Gastroesophageal sphincter (tissue), 3 donors: ENCODE measurements around the gene PDE5A.

ENCODE experiments used
- CTCF ChIP-seq, 4 experiments: fragments of 200-600 bp in 2 of 4; fragments of 450-650 bp in 2 of 4; sonication (generic) in 1 of 4; IDR thresholded peaks; one replicate each; pipeline ENCODE4 v1.5.1; 2017 to 2019; ENCODE audit warnings: antibody characterized with exemption in 4 of 4, mild to moderate bottlenecking in 2 of 4, moderate library complexity in 2 of 4
- EP300 ChIP-seq: sonication (generic); formaldehyde crosslinking; IDR thresholded peaks from one replicate; pipeline ENCODE4 v1.6.1; 2017; ENCODE audit warnings: antibody characterized with exemption, mild to moderate bottlenecking
- POLR2A ChIP-seq, 2 donors: fragments of 450-650 bp; IDR thresholded peaks; one replicate each; pipeline ENCODE4 v1.6.1; 2017; ENCODE audit warnings: antibody characterized with exemption in 2 of 2, mild to moderate bottlenecking in 2 of 2, moderate library complexity in 1 of 2

DNA sequence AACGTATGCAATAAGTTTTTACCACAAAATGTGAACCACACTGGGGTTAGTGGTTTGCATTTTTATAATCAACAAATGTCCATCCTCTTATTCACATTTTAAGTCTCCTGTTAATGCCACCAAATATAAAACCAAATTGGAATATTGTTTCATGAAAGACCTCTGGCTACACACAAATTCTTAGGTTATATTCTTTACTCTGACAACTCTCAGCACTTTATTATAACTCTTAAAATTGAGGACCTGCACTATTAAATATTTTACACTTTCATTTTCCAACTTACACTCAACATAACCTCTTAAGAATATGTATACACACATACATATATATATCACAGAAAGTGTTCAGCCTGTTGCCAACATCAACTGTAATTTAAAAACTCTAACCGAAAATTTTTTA, 2.8 kb downstream of the PDE5A start:
- no peak for TF ChIP-seq CTCF (IDR thresholded peaks at IDR 0.05)
- no peak for TF ChIP-seq POLR2A (IDR thresholded peaks at IDR 0.05)
- TF ChIP-seq EP300: no peak
